ENCODE measurements around the gene PZP.
"Not testable (repeated sequence)": the region's sequence is repeated elsewhere in the genome, so short reads cannot be mapped to it uniquely, and the experiment has no call there.

Gene PZP

GRCh38 chr12:9227950-9228349 lies 19.8 kb upstream of the PZP start:
- no peak for DNase-seq
- TF ChIP-seq GATA1 (IDR thresholded peaks at IDR 0.05; ENCODE audit: low read depth, low read length): no peak
- no peak for TF ChIP-seq POLR2A (IDR thresholded peaks at IDR 0.05; ENCODE audit: low read length)

- DNase-seq: no peak
- no peak for TF ChIP-seq POLR2A (IDR thresholded peaks at IDR 0.05; ENCODE audit: low read length)
- TF ChIP-seq GATA1 (IDR thresholded peaks at IDR 0.05; ENCODE audit: low read depth, low read length): no peak
Measured at GRCh38 chr12:9223830-9224229, 15.6 kb upstream of the PZP start.

- no peak for DNase-seq
Measured at GRCh38 chr12:9221483-9221882, 13.3 kb upstream of the PZP start.

GRCh38 chr12:9221011-9221410 lies 12.8 kb upstream of the PZP start:
- not testable (repeated sequence) for DNase-seq

More at GRCh38 chr12:9221483-9221882, 13.3 kb upstream of the PZP start:
- no peak for TF ChIP-seq GATA1 (IDR thresholded peaks at IDR 0.05; ENCODE audit: low read depth, low read length)
- TF ChIP-seq POLR2A (IDR thresholded peaks at IDR 0.05; ENCODE audit: low read length): no peak

- DNase-seq: no peak
- TF ChIP-seq GATA1 (IDR thresholded peaks at IDR 0.05; ENCODE audit: low read depth, low read length) (no peak), POLR2A (IDR thresholded peaks at IDR 0.05; ENCODE audit: low read length) (no peak)
Measured at GRCh38 chr12:9214534-9214933, 6.3 kb upstream of the PZP start.

- TF ChIP-seq GATA1 (IDR thresholded peaks at IDR 0.05; ENCODE audit: low read depth, low read length): no peak
- no peak for TF ChIP-seq POLR2A (IDR thresholded peaks at IDR 0.05; ENCODE audit: low read length)
- no peak for DNase-seq
Measured at GRCh38 chr12:9211687-9212086, 3.5 kb upstream of the PZP start.

- TF ChIP-seq POLR2A (IDR thresholded peaks at IDR 0.05; ENCODE audit: low read length) (no peak), GATA1 (IDR thresholded peaks at IDR 0.05; ENCODE audit: low read depth, low read length) (no peak)
- no peak for DNase-seq
Measured at GRCh38 chr12:9204380-9204779, 3.8 kb downstream of the PZP start.

- DNase-seq: no peak
- no peak for TF ChIP-seq POLR2A (IDR thresholded peaks at IDR 0.05; ENCODE audit: low read length)
- TF ChIP-seq GATA1 (IDR thresholded peaks at IDR 0.05; ENCODE audit: low read depth, low read length): no peak
Measured at GRCh38 chr12:9198012-9198411, 10.2 kb downstream of the PZP start.

GRCh38 chr12:9184276-9184675 lies 23.9 kb downstream of the PZP start:
- TF ChIP-seq GATA1 (IDR thresholded peaks at IDR 0.05; ENCODE audit: low read depth, low read length): no peak
- no peak for TF ChIP-seq POLR2A (IDR thresholded peaks at IDR 0.05; ENCODE audit: low read length)
- DNase-seq: no peak

- no peak for DNase-seq
- TF ChIP-seq POLR2A (IDR thresholded peaks at IDR 0.05; ENCODE audit: low read length): no peak
- no peak for TF ChIP-seq GATA1 (IDR thresholded peaks at IDR 0.05; ENCODE audit: low read depth, low read length)
Measured at GRCh38 chr12:9180810-9181209, 27.4 kb downstream of the PZP start.

GRCh38 chr12:9179781-9180180 lies 28.4 kb downstream of the PZP start:
- no peak for DNase-seq
- TF ChIP-seq POLR2A (IDR thresholded peaks at IDR 0.05; ENCODE audit: low read length) (no peak), GATA1 (IDR thresholded peaks at IDR 0.05; ENCODE audit: low read depth, low read length) (no peak)

GRCh38 chr12:9169979-9170634 lies 38.1 kb downstream of the PZP start:
- no peak for TF ChIP-seq POLR2A (IDR thresholded peaks at IDR 0.05; ENCODE audit: low read length)
- TF ChIP-seq GATA1 (IDR thresholded peaks at IDR 0.05; ENCODE audit: low read depth, low read length): no peak
- DNase-seq: no peak

GRCh38 chr12:9167345-9167744 lies 40.9 kb downstream of the PZP start:
- not testable (repeated sequence) for DNase-seq

GRCh38 chr12:9163392-9163791 lies 44.8 kb downstream of the PZP start:
- no peak for DNase-seq
- TF ChIP-seq GATA1 (IDR thresholded peaks at IDR 0.05; ENCODE audit: low read depth, low read length) (no peak), POLR2A (IDR thresholded peaks at IDR 0.05; ENCODE audit: low read length) (no peak)

- no peak for DNase-seq
- TF ChIP-seq GATA1 (IDR thresholded peaks at IDR 0.05; ENCODE audit: low read depth, low read length): no peak
- TF ChIP-seq POLR2A (IDR thresholded peaks at IDR 0.05; ENCODE audit: low read length): no peak
Measured at GRCh38 chr12:9156119-9156518, 52.1 kb downstream of the PZP start.

GRCh38 chr12:9149372-9149771 lies 58.8 kb downstream of the PZP start:
- DNase-seq: no peak
- TF ChIP-seq GATA1 (IDR thresholded peaks at IDR 0.05; ENCODE audit: low read depth, low read length) (no peak), POLR2A (IDR thresholded peaks at IDR 0.05; ENCODE audit: low read length) (no peak)
